GM18499 (cell line): ENCODE measurements around the gene GRAMD2B.

ENCODE experiments used
- ATAC-seq: cut with Tn5 transposase; IDR thresholded peaks from one replicate; pipeline ENCODE4 v1.9.1; 2021; ENCODE audit warnings: moderate number of reproducible peaks; ENCODE audit not compliant: insufficient read depth, unreplicated experiment

GRAMD2B gene

GRCh38 chr5:126471247-126471646, 48.0 kb downstream of the GRAMD2B start:
- no peak for ATAC-seq

DNA sequence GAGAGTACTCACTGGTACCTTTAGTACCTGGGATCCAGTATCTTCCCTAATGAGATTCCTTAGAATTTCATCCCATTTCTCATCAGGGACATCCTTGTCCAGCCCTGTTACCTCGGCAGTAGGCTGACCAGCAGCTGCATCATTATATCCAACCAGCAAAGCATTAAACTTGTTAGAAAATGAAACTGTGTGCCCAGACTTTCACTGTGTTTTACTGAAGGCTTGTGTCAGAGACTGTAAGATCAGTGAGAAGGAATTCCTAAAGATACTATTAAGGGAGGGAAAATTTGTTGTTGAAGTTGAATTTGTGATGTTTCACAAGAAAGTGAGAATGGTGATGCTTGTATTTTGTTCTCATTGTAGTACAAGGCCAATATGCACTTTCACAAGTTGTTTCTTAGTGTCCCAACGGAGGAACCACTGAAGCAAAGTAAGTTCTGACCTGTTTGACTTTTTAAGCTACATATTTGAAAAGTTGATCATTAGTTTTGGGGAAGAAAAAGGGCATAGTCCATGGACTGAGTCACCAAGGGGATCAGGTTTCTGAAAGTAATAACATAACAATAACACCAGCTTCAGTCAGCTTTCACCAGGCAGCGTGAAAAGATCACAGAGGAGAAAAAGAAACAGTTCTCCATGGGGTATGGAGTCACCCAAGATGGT, 48.8 kb downstream of the GRAMD2B start:
- ATAC-seq, result no peak

DNA sequence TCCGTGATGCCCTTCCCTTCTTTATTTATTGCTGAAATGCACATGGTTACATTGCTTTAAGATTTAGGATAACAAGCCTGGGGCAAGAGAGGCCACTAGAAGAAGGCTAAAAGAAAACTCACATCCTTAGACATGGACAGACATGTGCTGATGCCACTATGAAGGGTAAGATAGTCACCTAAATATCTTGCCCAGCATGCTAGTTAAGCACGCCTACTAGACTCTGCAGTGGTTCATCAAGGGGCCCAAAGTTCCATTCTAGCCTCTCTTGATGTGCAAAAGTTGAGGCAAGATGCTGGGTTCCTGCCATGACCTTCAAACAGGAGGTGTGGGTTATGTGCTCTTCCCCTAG, 49.3 kb downstream of the GRAMD2B start:
- no peak for ATAC-seq

GRCh38 chr5:126477294-126478117, 54.3 kb downstream of the GRAMD2B start:
- no peak for ATAC-seq

GRCh38 chr5:126479810-126480209, 56.6 kb downstream of the GRAMD2B start:
- no peak for ATAC-seq

DNA sequence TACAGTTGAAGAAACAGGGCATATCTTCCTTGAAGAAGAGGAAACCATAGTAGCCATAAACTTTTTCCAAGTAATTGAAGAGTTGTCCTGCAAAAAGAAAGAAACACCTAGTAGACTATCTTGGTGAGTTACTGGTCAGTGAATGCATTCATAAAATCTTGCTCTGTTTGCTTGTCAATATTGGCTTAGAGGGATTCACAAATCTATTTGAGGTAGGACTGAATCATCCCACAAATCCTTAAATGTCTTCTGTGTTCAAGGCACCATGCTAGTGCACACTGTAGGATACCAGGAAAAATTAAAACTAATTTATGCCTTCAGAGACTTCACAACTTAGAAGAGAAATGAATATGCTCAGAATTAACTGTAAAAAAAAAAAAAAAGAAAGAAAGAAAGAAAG, 57.6 kb downstream of the GRAMD2B start:
- no peak for ATAC-seq

DNA sequence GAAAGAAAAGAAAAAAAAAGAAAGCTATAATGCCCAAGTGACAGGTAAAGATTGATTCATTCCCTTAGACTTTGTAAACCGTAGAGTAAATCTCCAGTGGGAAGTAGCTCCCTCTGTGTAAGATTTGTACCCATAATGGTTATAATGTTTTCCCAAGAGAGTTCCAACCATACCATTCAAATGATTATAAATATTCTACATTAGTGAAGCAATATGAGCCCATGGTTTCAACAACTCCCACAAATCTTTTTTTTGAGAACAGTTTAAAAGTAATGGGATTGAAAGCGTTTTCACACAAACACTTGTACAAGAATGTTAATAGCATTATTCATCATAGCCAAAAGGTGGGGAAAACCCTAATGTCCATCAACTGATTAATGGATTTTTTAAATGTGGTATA, 58.0 kb downstream of the GRAMD2B start:
- ATAC-seq, result no peak

DNA sequence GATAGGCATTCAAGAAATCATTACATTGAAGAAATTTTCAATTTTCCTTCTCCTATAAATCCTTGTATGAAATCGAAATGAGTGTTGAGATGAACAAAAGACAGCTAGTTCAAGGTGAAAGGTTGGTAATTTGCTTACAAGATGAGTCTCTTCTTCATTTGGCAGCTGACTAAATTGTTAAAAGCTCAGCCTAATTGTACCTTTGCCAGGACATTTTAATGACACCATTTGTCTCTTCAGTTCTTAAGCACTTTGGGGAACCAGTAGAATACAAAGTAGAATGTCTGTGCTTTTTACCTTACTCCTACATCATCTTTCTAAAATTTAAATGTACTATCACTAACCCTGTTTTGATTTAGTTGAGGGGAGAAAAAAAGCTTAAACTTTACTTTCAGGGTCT, 59.4 kb downstream of the GRAMD2B start:
- no peak for ATAC-seq

- no peak for ATAC-seq
These were observed 59.9 kb downstream of the GRAMD2B start for GRCh38 chr5:126483156-126483555.

- ATAC-seq, result no peak
These were observed 61.0 kb downstream of the GRAMD2B start for GRCh38 chr5:126484253-126484652.

DNA sequence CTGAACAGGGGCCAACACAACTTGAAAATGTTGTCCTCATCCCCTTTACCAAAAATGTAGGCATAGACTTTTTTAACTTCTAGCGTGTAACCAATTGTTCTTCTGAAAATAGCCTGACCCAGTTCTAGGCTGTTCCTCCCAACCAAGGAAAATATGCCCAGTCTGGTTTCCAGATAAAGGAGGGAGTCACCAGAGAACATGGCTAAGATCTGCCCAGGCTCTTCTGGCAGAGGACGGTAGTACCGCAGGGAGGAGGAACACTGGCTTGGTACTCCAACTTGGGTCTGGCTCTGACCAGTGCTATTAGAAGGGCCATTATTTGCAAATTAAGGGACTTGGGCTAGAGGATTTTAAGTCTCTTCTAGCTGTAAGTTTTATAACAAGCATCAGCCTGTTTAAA, 63.1 kb downstream of the GRAMD2B start:
- no peak for ATAC-seq

GRCh38 chr5:126487596-126487995, 64.4 kb downstream of the GRAMD2B start:
- ATAC-seq, result no peak

DNA sequence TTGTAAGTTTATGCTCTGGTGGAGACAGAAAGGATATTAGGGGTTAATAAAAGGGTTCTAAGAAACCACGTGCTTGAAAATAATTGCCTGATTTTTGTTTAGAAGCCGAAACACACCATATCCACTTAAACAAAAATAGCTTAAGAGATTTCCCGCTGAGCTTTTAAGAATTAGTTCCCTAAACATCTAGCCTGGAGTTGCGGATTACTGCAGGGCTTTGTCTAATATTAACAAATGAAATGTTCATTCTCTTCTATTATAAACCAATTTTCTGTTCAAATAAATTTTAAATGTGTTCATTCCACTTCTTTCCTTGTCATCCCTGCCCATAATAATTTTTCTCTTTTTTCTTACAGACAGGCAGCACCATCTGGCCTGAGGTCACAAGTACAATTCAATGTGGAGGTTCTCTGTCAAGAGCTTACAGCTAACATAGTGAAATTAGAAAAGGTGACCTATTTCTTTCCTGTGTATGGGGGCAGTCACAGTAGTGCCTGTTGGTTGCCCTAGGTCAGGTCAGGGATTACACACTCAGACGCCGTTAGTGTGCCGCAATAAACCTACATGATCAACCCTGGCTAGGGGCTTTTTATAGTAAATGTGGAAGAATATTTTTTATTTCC, 65.3 kb downstream of the GRAMD2B start:
- no peak for ATAC-seq

DNA sequence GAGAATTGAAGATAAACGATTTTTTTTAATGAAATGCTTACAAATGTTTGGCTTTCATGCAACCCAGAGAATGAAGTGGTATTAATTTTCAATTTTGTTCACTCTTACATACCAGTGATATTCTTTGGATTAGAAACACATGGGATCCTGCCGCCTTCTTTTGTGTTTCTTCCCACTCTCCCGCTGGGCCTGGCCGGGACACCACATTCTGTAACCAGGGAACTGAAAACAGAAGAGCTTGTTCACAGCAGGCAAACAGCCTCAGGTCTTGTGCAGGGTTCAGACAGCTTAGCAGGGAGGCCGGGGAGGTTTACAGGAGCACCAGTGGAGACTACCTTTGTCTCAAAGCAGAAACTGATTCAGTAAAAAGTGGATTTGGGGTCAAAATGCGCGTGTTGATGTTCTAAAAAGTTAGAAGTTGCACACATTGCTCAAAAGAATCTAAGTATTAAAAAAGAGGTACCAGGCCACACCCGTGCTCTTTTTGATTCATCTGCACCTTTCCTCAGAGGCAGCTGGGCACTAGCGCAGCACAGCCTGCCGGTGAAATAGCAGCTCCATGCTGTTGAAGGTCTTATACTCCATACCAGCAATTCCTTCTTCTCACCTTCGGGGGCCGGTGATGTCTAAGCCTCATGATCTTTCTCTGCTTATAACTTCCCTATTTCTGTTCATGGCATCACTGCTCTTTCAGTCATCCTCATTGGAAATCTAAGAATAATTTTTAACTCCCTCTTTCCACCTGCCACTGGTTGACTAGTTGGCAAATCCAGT, 67.1 kb downstream of the GRAMD2B start:
- ATAC-seq, result no peak

DNA sequence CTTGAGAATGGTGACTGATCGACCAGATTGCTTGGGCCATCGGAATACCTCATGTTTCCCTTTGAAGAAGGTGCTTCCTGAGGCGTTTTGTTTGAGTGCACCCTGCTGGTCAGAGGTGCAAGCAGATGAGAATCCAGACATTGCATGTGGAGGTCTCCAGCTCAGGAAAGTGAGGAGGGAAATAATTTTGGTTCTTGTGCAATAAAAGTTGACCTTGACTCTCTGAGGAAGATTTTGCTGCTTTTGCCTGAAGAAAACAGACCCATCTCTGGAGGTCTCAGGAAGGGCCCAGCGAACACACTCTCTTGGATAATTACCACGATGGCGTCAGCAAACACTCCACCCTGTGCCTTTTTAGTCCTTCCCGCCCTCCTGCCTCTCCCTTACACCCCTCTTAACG, 69.7 kb downstream of the GRAMD2B start:
- ATAC-seq, result no peak

DNA sequence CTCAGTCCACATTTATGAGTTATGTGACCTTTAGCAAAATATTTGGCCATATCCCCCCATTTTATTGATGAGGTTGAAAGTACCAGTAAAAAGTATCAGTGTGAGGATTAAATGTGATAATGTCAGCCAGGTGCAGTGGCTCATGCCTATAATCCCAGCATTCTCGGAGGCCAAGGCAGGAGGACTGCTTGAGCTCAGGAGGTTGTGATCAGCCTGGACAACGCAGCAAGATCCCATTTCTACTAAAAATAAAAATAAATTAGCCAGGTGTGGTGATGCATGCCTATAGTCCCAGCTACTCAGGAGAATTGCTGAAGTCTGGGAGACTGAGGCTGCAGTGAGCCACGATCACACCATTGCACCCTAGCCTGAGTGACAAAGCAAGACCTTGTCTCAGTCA, 71.2 kb downstream of the GRAMD2B start:
- no peak for ATAC-seq

- no peak for ATAC-seq
These were observed 74.3 kb downstream of the GRAMD2B start for GRCh38 chr5:126497506-126497905.

GRCh38 chr5:126499278-126499677, 76.1 kb downstream of the GRAMD2B start:
- ATAC-seq, result no peak

- peak; percentile 42 for ATAC-seq
These were observed 76.7 kb downstream of the GRAMD2B start for GRCh38 chr5:126499853-126500342.

GRCh38 chr5:126501448-126501847, 78.2 kb downstream of the GRAMD2B start:
- ATAC-seq, result no peak
